NCI-H460 (cell line): Measurements from ENCODE around the gene SLC30A10. TPM values are rescaled to one million over a fixed set of nuclear protein-coding genes. Genes with fewer than 3 reads are reported as not detected.
"Not testable (repeated sequence)": the region's sequence is repeated elsewhere in the genome, so short reads cannot be mapped to it uniquely, and the experiment has no call there.

Experiments
- DNase-seq: peaks from one replicate; pipeline ENCODE4 v3.0.0-alpha.2; 2016; ENCODE audit warnings: low read depth; ENCODE audit errors: extremely low read depth
- small RNA-seq, 2 experiments: library from RNA; depleted of rRNA; stranded (forward); fragments of <200 nt; gene quantifications; one replicate each; pipeline ENCODE3, GENCODE V24; 2014
- total RNA-seq: library from RNA; depleted of rRNA; stranded (reverse); fragments of >200 nt; shearing (Covaris generic); gene quantifications from 2 replicates; pipeline ENCODE4 v1.2.3, GENCODE V29; 2014; rRNA removed

Gene SLC30A10
- total RNA-seq, 1 experiment from 2014 or later = not detected

GRCh38 chr1:219897914-219898313 lies 30.4 kb downstream of the SLC30A10 start:
- DNase-seq = no peak

- DNase-seq = not testable (repeated sequence)
Measured at GRCh38 chr1:219892271-219892670, 36.1 kb downstream of the SLC30A10 start.

- DNase-seq = not testable (repeated sequence)
Measured at GRCh38 chr1:219891846-219892245, 36.5 kb downstream of the SLC30A10 start.

- not testable (repeated sequence) for DNase-seq
Measured at GRCh38 chr1:219888667-219889066, 39.7 kb downstream of the SLC30A10 start.

GRCh38 chr1:219885680-219886079 lies 42.7 kb downstream of the SLC30A10 start:
- DNase-seq = no peak

- no peak for DNase-seq
Measured at GRCh38 chr1:219883400-219884332, 44.7 kb downstream of the SLC30A10 start.

GRCh38 chr1:219882755-219883154 lies 45.6 kb downstream of the SLC30A10 start:
- no peak for DNase-seq

GRCh38 chr1:219882096-219882495 lies 46.3 kb downstream of the SLC30A10 start:
- DNase-seq = no peak

- DNase-seq = no peak
Measured at GRCh38 chr1:219880765-219881457, 47.4 kb downstream of the SLC30A10 start.

- peak; percentile 16 for DNase-seq
Measured at GRCh38 chr1:219876798-219877209, 51.6 kb downstream of the SLC30A10 start.

- no peak for DNase-seq
Measured at GRCh38 chr1:219875860-219876259, 52.5 kb downstream of the SLC30A10 start.

GRCh38 chr1:219872538-219872937 lies 55.8 kb downstream of the SLC30A10 start:
- DNase-seq = not testable (repeated sequence)

GRCh38 chr1:219871427-219872057 lies 56.8 kb downstream of the SLC30A10 start:
- DNase-seq = no peak

- DNase-seq = not testable (repeated sequence)
Measured at GRCh38 chr1:219868615-219869014, 59.7 kb downstream of the SLC30A10 start.

Small RNA genes within 50 kb of the gene (small RNA-seq; reads per million reads assigned to genes)
- 0 to 0.12 reads per million in 2 experiments for gene RF00012

Other genes starting within 250 kb of the SLC30A10 start
- gene EPRS1, start 117.9 kb upstream of the SLC30A10 start, total RNA-seq = 355 and 364 TPM in 2 replicates
- 45.5 and 48.8 TPM in 2 replicates for gene BPNT1, start 161.2 kb upstream of the SLC30A10 start, total RNA-seq
- gene IARS2, start 165.6 kb upstream of the SLC30A10 start, total RNA-seq = 228 and 257 TPM in 2 replicates